A549 (cell line): ENCODE results near the gene DZIP3.
"Not testable (repeated sequence)": the region's sequence is repeated elsewhere in the genome, so short reads cannot be mapped to it uniquely, and the experiment has no call there.

Source experiments
- BHLHE40 ChIP-seq: IDR thresholded peaks from 2 replicates; pipeline ENCODE4 v1.6.1; 2012; ENCODE audit warnings: low read depth, low read length, inconsistent platforms
- CHD2 ChIP-seq: fragments of 150-350 bp; IDR thresholded peaks from 2 replicates; pipeline ENCODE4 v1.6.1; 2014; ENCODE audit warnings: low read length; ENCODE audit not compliant: partially characterized antibody
- MAFK ChIP-seq: fragments of 450-650 bp; IDR thresholded peaks from 2 replicates; pipeline ENCODE4 v1.6.1; 2014; ENCODE audit not compliant: partially characterized antibody
- NPAS2 ChIP-seq: fragments of 250-450 bp; sonication (Bioruptor Pico); IDR thresholded peaks from 2 replicates; pipeline ENCODE4 v1.8.0; 2022; ENCODE audit warnings: mild to moderate bottlenecking, moderate library complexity, borderline replicate concordance
- POLR2AphosphoS2 ChIP-seq: conservative IDR thresholded peaks from 2 replicates; pipeline ENCODE4 v1.6.1; 2012; ENCODE audit warnings: low read length, improper control_type of control experiment, inconsistent platforms
- TFCP2L1 ChIP-seq: fragments of 250-450 bp; sonication (Bioruptor Pico); IDR thresholded peaks from 2 replicates; pipeline ENCODE4 v1.5.0; 2021; ENCODE audit warnings: mild to moderate bottlenecking
- TF ChIP-seq, protein P1 (sequence below): fragments of >200 bp; sonication (Bioruptor Twin); formaldehyde crosslinking; IDR thresholded peaks from 3 replicates; pipeline ENCODE4 v1.5.1; 2016
- TF ChIP-seq, protein P2 (sequence below): IDR thresholded peaks from 2 replicates; pipeline ENCODE4 v1.6.1; 2012; ENCODE audit warnings: low read depth, borderline replicate concordance
- TF ChIP-seq, protein P3 (sequence below): fragments of 150-350 bp; IDR thresholded peaks from 2 replicates; pipeline ENCODE4 v1.6.1; 2014; ENCODE audit warnings: low read depth, mild to moderate bottlenecking, low read length
- TF ChIP-seq, protein P4 (sequence below): IDR thresholded peaks from 2 replicates; pipeline ENCODE4 v1.6.1; 2012
- TF ChIP-seq, protein P5 (sequence below): fragments of 200-600 bp; sonication (generic); IDR thresholded peaks from 2 replicates; pipeline ENCODE4 v1.6.1; 2016; ENCODE audit warnings: antibody characterized with exemption, mild to moderate bottlenecking, moderate library complexity

DNA sequence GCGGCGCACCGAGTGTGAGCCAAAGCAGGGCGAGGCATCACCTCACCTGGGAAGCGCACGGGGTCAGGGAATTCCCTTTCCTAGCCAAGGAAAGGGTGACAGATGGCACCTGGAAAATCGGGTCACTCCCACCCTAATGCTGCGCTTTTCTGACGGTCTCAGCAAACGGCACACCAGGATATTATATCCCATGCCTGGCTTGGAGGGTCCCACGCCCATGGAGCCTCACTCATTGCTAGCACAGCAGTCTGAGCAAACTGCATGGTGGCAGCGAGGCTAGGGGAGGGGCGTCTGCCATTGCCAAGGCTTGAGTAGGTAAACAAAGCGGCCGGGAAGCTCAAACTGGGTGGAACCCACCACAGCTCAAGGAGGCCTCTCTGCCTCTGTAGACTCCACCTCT, 66.1 kb downstream of the DZIP3 start:
- TF ChIP-seq, protein P1, sequence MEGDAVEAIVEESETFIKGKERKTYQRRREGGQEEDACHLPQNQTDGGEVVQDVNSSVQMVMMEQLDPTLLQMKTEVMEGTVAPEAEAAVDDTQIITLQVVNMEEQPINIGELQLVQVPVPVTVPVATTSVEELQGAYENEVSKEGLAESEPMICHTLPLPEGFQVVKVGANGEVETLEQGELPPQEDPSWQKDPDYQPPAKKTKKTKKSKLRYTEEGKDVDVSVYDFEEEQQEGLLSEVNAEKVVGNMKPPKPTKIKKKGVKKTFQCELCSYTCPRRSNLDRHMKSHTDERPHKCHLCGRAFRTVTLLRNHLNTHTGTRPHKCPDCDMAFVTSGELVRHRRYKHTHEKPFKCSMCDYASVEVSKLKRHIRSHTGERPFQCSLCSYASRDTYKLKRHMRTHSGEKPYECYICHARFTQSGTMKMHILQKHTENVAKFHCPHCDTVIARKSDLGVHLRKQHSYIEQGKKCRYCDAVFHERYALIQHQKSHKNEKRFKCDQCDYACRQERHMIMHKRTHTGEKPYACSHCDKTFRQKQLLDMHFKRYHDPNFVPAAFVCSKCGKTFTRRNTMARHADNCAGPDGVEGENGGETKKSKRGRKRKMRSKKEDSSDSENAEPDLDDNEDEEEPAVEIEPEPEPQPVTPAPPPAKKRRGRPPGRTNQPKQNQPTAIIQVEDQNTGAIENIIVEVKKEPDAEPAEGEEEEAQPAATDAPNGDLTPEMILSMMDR = not testable (repeated sequence)
- TF ChIP-seq, protein P2, sequence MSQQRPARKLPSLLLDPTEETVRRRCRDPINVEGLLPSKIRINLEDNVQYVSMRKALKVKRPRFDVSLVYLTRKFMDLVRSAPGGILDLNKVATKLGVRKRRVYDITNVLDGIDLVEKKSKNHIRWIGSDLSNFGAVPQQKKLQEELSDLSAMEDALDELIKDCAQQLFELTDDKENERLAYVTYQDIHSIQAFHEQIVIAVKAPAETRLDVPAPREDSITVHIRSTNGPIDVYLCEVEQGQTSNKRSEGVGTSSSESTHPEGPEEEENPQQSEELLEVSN = not testable (repeated sequence)
- not testable (repeated sequence) for TF ChIP-seq NPAS2 (CRISPR knock-in tag); TFCP2L1 (CRISPR knock-in tag); POLR2AphosphoS2; BHLHE40; MAFK; CHD2
- TF ChIP-seq, protein P3, sequence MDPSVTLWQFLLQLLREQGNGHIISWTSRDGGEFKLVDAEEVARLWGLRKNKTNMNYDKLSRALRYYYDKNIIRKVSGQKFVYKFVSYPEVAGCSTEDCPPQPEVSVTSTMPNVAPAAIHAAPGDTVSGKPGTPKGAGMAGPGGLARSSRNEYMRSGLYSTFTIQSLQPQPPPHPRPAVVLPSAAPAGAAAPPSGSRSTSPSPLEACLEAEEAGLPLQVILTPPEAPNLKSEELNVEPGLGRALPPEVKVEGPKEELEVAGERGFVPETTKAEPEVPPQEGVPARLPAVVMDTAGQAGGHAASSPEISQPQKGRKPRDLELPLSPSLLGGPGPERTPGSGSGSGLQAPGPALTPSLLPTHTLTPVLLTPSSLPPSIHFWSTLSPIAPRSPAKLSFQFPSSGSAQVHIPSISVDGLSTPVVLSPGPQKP = not testable (repeated sequence)
- TF ChIP-seq, protein P4, sequence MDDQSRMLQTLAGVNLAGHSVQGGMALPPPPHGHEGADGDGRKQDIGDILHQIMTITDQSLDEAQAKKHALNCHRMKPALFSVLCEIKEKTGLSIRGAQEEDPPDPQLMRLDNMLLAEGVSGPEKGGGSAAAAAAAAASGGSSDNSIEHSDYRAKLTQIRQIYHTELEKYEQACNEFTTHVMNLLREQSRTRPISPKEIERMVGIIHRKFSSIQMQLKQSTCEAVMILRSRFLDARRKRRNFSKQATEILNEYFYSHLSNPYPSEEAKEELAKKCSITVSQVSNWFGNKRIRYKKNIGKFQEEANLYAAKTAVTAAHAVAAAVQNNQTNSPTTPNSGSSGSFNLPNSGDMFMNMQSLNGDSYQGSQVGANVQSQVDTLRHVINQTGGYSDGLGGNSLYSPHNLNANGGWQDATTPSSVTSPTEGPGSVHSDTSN = not testable (repeated sequence)
- TF ChIP-seq, protein P5, sequence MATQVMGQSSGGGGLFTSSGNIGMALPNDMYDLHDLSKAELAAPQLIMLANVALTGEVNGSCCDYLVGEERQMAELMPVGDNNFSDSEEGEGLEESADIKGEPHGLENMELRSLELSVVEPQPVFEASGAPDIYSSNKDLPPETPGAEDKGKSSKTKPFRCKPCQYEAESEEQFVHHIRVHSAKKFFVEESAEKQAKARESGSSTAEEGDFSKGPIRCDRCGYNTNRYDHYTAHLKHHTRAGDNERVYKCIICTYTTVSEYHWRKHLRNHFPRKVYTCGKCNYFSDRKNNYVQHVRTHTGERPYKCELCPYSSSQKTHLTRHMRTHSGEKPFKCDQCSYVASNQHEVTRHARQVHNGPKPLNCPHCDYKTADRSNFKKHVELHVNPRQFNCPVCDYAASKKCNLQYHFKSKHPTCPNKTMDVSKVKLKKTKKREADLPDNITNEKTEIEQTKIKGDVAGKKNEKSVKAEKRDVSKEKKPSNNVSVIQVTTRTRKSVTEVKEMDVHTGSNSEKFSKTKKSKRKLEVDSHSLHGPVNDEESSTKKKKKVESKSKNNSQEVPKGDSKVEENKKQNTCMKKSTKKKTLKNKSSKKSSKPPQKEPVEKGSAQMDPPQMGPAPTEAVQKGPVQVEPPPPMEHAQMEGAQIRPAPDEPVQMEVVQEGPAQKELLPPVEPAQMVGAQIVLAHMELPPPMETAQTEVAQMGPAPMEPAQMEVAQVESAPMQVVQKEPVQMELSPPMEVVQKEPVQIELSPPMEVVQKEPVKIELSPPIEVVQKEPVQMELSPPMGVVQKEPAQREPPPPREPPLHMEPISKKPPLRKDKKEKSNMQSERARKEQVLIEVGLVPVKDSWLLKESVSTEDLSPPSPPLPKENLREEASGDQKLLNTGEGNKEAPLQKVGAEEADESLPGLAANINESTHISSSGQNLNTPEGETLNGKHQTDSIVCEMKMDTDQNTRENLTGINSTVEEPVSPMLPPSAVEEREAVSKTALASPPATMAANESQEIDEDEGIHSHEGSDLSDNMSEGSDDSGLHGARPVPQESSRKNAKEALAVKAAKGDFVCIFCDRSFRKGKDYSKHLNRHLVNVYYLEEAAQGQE = not testable (repeated sequence)
